GM12892 (cell line): ENCODE measurements around the gene ERBB4.

Experiments used
- POLR2AphosphoS5 ChIP-seq: IDR thresholded peaks from 2 replicates; pipeline ENCODE4 v1.6.1; 2011; ENCODE audit warnings: low read depth, low read length, control low read depth
- TAF1 ChIP-seq: IDR thresholded peaks from 2 replicates; pipeline ENCODE4 v1.6.1; 2011; ENCODE audit warnings: low read depth, mild to moderate bottlenecking, control low read depth, low read length, borderline replicate concordance

- TF ChIP-seq POLR2AphosphoS5 (no peak), TAF1 (no peak)
Observed at GRCh38 chr2:212195626-212196025, 343.0 kb downstream of the ERBB4 start.
